ENCODE results near the gene RD3L.

The RD3L gene

DNA sequence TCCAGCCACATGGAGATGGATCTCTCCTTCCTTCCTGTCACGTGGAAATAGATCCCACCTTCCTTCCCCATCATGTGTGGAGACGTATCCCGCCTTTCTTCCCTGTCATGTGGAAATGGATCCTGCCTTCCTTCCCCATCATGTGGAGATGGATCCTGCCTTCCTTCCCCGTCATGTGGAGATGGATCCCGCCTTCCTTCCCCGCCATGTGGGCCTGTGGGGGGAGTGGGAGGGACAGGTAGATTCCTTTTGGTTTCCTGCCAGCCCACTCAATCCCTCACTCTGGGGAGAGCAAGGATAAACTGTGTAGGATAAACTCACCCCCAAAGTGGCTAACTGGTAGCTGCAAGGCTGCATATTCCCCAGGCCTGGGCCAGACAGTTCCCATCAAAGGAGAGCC is 45.8 kb downstream of the RD3L start:
- no peak for DNase-seq (ENCODE audit: low read depth in 2 of 2, low spot score in 1 of 2)

DNA sequence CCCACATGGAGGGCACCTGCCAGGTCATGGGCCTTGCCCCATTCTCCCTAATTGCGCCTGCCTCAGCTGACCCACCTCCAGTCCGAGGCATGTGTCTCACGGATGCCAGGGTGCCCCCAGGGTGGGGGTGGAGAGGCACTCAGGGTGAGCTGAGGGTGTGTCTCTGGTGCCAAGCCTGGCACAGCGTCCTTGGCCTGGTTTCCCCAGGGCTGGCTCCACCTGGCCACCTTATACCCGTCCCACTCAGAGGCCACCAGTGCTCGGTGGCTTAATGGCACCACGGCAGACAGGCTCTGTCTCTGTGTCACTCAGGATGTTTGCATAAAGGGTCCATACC is 47.6 kb downstream of the RD3L start:
- no peak for DNase-seq (ENCODE audit: low read depth in 2 of 2, low spot score in 1 of 2)

- no peak for DNase-seq (ENCODE audit: low read depth in 2 of 2, low spot score in 1 of 2)
Observed at GRCh38 chr14:103894034-103894722, 48.2 kb downstream of the RD3L start.

DNA sequence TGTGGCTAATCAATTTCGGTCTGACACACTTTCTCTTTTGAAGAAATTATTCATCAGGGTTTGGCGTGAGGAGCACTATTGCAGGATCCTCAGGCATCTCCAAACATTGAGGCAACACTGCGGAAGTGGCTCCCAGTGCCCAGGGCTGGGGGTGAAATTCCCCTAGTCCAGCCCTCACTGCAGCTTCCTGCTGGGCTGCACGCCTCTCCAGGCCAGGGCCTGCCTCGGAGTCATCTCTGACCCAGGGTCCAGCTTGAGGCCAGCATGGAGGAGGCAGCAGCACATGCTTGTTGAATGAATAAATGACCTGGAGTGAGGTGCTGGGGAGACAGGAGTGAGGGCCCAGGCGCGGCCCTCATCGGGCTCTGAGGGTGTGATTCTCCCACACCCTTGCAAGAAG is 50.1 kb downstream of the RD3L start:
- DNase-seq (ENCODE audit: low read depth in 2 of 2, low spot score in 1 of 2) = no peak

- DNase-seq (ENCODE audit: low read depth in 2 of 2, low spot score in 1 of 2) = no peak
Observed at GRCh38 chr14:103891667-103892215, 50.6 kb downstream of the RD3L start.

- DNase-seq (ENCODE audit: low read depth in 2 of 2, low spot score in 1 of 2) = no peak
Observed at GRCh38 chr14:103890821-103891666, 51.3 kb downstream of the RD3L start.
